Activated T-cell treated with anti-CD3 and anti-CD28 coated beads, Interleukin-2, amount 50 U/mL, for 48 hours (primary cell): ENCODE results near the gene SNAI1.

Source experiments
- DNase-seq, 2 experiments: peaks; one replicate each; pipeline ENCODE4 v3.0.0-alpha.2; 2020

Gene SNAI1

DNA sequence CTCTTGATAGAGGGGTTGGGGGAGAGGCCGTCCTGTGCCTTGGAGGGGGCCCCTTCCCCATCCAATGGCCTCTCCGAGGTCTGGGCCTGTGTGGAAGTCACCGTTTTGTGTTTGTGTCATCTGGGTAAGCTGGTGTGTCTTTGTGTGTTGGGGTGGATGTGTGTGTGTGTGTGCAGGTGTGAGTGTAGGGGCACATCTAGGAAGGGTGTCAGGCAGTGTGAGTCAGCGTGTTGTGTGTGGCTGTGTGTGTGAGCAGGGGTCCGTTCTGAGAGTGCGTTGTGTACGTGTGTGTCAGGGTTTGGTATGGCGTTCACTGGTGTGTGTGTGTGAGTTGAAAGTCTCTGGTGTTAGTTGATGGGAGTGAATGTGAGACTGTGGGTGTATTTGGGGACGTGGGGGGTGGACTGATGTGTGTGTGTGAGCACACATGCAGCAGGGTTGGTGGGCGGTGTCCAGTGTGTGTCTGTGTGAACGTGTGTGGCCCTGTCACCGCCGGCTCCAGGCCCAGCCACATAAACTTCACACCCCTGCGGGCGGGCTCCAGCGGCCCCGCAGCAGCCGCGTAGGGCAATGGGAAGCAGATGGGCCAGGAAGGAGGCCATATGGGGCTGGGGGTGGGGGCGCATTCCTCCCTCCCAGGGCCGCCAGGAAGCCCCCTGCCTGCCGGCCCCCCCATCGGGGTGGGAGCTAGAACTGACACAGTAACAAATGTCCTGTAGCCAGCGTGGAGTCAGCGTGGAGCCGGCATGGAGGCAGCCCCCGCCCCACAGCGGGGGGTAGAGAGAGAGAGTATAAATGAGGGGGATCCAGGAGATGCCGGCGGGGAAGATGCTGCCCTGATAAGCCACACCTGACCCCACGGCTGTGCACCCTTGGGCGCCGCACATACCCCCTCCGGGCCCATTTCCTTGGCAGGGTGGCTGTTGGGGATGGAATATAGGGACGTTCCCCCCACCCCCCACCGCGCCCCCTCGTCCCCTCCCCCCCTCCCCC, 32.1 kb downstream of the SNAI1 start:
- no peak for DNase-seq

DNA sequence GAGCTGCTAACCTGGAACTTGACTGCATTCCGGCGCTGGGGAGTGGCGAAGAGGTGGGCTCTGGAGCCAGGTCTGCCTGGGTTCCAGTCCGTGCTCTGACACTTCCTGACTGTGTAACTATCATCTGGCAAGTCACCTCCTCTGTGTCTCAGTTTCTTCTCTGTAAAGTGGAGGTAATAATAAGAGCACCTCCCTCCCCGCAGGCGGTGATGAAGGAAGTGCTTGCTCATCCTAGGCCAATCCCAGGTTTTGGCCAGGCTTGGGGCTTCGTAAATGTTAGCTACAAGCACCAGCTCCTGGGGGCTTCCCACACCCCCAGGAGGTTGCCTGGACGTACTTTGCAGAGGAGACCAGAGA, 32.8 kb downstream of the SNAI1 start:
- no peak for DNase-seq

DNA sequence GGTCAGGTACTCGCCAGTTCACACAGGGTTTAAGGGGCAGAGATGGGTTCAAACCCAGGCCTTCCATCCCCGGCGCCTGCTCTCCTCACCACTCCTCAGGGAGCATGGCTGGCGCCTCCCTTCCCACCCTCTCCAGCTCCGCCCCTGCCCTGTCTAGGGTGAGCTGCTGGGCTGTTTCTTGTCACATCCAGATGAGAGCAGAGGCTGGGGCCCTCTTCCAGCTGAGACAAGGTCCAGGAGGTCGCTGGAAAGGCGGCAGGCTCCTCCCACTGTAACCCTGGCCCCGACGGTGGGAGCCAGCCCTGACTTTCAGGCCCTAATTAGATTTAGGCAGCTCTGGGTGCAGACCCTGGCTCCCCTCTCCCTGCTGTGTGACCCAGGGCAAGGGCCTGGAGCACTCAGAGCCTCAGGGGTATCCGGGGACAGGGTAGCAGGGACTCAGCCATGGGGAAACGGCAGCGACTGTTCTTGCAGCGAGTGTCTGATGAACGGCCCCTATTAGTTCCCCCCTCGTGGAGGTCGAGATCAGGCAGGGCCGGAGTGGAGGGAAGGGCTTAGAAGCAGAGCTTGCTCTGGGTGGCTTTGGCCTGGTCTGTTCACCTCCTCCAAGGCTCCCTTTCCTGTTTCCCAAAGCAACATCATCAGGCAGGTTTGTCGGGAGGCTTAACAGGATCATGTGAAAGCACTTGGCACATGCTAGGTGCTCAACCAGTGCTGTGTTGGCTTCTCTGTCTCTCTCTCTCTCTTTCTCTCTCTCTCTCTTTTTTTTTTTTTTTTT, 33.4 kb downstream of the SNAI1 start:
- no peak for DNase-seq

DNA sequence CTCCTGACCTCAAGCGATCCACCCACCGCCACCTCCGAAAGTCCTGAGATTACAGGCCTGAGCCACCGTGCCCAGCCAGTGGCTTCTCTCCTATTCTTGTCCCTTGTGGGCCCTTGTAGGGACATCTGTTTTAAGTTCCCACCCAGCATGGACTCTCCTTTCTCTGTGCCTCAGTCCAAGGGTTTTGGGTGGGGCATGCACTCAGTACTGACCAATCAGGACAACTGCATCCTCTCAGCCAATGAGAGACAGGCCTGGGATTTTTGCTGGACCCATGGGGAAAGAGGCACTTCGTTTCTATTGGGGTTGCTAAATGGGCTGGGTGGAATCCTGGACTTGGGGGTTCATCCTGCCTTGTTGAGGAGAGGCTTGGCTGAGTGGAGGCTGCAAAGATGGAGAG, 34.4 kb downstream of the SNAI1 start:
- DNase-seq, result no peak

DNA sequence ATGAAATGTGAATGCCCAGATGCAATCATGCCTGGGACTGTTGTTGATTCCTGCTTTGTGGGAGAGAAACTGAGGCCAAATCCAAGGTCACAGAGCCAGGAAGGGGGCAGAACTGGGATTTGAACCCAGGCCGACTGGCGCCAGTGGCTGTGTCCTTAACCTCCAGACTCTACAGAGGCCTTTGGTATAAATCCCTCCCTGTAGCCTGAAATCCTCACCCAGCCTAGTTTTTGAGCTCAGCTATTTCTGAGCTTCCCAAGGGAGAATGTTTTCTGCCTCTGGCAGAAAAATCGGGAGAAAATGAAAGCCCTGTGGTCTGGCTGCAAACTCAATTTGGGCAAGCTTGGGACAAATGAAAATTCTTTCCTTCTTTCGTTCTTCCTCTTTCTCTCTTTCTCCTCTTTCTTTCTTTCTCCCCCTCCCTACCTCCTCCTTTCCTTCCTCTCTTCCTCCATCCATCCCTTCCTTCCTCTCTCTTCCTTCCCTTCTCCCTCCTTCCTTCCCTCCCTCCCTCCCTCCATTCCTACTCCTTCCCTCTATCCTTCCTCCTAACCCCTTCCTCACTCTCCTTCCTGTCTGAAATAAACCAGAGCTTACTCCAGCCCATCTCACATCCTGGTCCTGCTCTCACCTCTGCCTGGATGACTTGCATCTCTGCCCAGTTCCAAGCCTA, 34.9 kb downstream of the SNAI1 start:
- no peak for DNase-seq

DNA sequence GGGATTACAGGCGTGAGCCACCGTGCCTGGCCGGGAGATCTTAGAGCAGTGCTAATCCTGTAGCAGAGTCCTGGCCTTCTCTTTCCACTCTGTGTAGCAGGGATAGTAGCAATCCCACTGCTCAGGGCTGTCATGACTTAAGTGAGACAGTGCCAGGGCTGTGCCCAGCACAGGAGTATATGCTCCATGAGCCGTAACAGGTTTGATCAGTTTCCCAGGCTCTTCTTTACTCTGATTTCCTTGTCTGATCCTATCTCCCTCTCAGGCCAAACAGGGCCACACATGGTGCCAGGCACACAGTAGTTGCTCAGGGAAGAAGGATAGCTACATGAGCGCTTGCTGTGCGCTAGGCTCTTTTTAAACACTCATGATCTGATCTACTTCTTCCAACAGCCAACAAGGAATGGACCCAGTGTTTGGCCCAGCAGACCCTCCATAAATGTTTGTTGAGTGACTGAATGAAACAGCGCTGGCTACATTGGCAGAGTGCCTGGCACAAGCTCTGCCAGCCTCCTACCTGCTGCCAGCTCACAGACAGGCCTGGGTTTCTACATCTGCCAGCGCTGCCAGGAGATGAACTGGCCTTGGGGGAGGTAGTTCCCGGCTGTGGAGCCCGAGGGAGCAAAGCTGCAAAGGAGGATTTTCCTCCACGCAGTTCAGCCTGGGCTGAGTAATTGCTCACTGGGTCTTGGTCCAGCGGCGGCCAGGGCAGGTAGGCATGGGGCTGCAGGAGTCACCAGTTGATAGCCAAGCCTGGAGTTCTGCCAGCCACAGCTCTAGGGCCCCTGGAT, 36.9 kb downstream of the SNAI1 start:
- DNase-seq, result no peak

DNA sequence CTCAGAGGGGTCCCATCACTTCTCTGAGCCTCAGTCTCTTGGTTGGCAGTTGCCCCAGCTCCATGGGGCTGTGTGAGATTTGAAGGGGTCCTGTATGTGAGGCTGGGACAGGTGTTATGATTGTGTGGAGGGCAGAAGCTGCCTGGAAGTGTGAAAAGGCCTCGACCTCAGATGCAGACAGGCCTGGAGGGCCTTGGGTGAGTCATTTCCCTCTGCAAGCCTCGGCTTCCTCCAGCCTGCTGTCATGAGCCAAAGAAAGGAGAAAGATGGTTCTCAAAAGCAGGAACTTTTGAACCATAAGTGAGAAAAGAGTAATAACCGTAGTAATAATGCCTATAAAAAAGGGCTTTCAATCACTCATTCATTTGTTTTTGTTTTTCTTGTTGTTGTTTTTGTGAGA, 37.5 kb downstream of the SNAI1 start:
- DNase-seq, result no peak

DNA sequence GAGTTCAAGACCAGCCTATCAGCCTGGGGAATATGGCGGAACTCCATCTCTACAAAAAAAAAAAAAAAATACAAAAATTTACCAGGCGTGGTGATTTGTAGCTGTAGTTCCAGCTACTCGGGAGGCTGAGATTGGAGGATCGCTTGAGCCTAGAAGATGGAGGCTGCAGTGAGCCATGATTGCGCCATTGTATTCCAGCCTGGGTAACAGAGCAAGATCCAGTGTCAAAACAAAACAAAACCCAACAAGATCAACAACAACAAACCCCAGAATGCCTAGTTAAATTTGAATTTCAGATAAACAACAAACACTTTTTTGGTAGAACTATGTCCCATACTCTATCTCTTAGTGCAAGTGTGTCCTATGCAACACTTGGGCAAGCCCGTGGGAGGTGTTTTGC, 39.9 kb downstream of the SNAI1 start:
- DNase-seq, result no peak

DNA sequence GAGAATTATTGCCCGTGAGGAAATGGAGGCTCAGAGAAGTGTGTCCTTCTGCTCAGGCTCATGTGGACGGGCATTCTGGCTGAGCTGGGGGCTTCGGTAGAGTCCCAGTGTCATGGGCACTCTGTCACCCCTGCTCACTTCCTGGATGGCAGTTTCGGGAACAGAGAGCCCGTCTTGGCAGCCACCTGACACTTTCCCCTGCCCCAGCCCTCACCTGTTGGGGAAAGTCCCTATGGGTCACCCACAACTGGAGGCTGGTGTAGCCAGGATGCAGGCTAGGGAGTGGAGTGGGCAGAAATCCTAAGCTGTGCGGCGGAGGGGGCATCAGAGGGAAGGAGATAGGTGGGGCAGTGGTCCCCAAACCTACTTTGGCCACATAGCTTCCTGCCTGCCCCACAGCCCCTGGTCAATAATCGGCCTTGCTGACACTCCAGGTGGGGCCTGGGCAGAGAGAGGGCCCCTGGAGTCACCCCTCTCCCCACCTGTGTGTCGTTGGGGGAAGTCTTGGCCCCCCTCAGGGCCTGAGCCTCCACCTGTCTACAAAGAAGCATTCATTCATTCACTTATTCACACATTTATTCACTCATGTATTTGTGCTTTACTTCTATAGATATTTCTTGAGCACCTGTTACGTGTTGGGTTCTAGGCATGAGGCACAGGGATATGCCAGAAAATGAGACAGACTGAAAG, 40.5 kb downstream of the SNAI1 start:
- DNase-seq, result no peak

DNA sequence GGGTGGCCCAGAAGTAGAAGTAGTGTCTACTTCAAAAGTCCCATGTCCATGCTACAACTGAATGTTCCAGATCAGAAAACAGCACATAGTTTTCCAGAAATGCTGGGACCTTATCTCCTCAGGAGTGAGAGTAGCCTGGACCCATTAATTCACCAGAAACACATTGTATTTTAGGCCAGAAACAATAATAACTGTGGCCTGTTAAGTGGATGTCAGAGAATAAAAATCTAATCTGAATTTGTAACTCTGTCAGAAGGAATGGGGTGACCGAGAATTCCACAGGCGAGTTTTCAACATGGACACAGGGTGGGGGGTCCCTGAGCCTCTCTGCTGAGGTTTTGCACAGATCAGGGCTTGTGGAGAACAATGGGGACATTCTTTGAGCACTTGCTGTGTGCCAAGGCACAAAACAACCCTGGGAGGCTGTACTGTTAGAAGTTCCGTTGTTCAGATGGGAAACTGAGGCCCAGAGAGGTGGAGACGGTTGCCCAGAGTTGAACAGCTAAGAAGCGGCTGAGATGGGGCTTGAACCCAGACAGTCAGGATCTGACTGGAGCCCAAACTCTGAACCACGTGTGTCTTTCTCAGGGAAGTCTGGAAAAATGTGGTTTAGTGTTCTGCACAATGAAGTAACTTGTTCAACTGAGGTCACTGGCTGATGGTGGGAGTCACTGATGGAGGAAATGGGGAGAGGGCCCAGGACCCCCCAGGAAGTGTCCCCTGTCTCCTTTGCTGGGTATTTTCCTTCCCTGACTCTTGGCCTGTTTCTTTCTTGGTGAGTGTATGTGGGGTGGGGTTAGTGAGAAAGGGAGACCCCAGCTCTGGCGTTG, 44.2 kb downstream of the SNAI1 start:
- no peak for DNase-seq

DNA sequence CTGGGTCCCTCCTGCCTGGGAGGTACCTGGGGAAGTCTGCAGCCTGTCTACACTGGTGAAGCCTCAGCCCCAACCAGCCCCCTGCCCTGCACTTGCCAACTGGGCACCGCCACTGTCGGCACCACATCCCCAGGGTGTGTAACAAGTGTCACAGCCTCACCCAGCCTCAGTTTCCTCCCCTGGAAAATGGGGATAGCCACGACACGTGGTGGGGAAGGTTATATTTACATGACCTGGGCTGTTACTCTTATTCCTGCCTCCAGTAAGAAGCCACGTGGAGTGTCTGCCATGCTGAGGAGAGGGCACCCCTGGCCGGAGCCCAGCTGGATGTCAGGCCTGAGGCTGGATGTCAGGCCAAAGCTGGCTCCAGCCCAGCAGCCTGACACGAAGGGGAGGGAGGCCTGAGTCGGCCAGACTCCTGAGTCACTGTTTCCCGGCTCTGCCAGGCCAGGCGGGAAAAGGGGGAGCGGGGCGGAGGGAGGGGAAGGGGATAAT, 44.9 kb downstream of the SNAI1 start:
- no peak for DNase-seq

DNA sequence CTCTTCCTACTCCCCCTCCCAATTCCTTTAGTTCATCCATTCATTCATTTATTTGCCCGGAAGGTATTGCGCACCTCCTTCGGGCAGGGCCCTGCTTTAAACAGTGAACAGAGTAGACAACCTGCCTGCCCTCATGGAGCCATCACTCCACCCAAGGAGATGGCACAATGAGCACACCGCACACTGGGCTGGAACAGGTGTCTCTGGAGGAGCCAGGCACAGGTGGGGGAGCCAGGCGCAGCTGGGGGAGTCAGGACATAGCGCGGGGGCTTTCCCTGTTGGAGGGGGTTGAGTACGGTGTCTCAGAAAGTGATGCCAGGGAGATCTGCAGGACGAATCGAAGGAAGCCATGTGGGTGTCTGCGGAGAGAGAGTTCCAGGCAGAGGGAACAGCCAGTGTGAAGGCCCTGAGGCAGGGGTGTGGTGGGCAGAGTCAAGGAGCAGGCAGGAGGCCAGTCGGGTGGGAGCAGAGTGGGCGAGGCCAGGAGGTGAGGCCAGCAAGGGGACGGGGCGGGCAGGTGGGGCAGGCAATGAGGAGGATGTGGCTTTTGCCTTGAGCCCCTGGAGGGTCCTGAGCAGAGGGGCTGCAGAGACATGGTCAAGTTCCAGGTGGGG, 46.4 kb downstream of the SNAI1 start:
- no peak for DNase-seq

DNA sequence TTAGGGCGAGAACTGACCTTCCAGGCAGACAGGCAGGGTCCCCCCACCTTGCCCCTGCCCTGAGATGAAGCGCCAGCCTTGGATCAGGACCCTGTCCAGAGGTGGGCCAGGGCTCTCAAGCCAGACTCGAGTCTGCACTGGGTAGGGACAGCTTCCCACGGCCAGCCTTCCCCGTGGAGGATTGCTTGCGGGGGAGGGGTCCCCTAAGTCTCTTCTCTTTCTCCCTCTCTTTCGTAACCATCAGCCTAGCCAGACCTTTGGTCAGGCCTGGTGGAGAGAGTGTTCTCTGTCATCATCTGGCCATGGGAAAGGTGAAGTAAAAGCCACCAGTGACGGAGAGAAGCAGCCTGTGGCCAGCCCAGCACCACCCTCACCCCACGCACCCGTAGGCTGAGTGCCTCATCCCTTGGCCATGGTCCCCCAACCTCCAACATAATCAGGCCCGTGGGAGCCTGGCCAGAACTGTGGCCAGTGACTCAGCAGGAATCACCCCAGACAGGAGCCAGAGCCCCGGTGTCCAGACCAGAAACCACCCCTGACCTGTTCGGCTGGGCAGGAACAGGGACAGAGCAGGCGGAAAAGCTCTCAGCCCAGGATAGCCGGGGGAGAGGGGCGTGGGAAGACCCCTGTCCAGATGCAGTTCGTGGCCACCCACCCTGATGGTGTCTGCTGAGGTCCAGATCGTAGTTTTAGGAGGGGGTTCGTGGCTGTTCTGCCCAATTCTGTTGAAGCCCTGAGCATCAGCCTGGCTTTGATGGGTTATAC, 47.1 kb downstream of the SNAI1 start:
- DNase-seq, result no peak

DNA sequence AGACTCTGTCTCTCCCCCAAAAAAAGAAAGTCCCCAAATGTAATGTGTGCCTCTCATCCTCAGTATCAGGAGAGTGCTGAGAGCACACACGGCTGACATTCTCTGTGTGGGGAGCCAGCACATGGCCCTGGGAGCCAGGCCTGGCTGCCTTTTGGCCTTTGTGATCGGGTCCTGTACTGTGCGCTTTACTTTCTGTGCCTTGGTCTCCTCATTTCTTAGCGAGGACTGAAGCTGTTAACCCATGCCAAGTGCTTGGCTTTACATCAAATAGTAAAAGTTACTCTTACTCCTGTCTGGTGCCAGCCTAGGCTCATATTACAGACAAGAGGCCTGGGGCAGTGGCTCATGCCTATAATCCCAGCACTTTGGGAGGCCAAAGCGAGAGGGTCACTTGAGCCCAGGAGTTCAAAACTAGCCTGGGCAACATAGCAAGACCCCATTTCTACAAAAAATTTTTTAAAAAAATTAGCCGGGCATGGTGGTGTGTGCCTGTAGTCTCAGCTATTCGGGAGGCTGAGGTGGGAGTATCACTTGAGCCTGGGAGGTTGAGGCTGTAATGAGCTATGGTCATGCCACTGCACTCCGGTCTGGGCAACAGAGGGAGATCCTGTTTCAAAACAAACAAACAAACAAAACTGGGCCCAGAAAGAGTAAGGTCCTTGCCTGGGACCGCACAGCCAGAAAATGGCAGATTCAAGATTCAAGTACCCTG, 50.3 kb downstream of the SNAI1 start:
- no peak for DNase-seq

DNA sequence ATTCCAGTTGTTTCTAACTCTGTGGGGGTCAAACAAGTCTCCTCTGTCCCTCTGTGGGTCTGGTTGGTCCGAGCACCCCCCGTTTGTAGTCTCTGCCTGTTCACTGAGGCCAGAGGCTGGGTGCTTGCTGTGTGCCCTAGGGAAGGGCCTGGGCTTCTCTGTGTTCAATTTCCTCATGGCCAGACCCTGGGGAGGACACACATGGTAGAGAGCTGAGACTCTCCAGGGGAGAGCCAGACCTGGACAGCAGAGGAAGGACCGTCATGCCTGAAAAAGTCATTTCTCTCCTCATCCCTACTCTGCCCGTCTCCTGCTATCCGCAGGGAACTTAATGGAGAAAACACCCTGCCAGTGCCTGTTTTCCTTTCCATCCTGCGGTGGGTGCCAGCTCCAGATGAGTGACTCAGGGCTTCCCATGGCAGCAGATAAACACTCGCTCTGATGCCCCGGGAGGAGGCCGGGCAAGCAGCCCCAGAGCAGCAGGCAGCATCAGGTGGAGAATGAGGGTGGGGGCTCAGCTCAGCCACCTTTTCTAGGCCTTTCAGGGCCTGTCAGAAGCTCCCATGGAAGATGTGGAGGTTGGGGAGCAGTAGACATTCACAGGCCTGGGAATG, 51.9 kb downstream of the SNAI1 start:
- DNase-seq, result no peak

DNA sequence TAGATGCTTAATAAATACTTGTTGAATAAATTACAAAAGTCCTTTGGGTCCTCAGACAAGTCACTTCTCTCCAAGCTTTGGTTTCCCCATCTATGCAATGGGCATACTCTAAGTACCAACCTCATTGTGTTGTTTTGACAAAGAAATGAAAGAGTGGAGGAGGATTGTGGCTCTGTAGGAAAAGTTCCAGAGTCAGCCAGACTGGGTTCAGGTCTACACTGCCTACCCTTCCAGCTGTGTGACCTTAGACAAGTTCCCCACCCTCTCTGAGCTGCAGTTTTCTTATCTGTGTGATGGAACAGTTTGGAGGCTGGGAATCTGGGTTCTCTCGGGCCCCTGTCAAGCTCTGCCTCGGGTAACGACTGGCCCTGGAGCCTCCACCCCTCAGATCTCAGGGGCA, 53.9 kb downstream of the SNAI1 start:
- DNase-seq, result no peak

DNA sequence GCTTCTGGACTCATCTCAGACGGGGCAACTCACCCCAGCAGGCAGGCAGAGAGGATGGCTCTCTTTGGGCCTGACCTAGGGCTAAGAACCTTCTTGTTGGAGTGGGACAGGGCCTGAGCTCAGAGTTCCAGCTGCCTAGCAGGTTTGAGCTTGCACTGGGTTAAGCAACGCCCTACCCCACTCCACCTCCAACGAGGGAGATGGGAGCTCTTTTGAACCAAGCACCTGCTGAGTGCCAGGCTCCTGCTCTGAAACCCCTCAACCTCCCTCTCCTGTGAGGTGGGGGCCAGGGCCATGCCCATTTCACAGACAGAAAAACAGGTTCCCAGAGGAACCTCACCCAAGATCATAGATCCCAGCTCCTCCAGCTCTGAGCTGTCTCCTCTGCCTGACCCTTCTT, 54.3 kb downstream of the SNAI1 start:
- DNase-seq, result no peak

DNA sequence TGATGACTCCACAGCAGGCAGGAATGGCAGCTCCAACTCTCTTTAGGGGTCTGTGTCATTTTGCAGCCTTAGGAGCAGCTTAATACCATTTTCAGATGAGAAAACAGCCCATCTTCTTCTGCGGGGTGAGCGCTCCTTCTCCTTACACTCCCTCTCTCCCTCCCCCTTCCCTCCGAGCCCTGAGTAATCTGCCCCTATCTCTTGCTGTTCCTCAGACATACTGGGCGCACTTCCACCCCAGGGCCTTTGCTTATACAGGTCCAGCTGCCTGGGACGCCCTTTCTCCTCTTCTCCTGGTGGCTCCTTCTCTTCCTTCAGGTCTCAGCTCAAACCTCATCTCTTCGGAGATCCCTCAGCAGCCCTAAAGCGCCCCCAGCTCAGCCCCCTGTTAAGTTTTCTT, 54.8 kb downstream of the SNAI1 start:
- no peak for DNase-seq

DNA sequence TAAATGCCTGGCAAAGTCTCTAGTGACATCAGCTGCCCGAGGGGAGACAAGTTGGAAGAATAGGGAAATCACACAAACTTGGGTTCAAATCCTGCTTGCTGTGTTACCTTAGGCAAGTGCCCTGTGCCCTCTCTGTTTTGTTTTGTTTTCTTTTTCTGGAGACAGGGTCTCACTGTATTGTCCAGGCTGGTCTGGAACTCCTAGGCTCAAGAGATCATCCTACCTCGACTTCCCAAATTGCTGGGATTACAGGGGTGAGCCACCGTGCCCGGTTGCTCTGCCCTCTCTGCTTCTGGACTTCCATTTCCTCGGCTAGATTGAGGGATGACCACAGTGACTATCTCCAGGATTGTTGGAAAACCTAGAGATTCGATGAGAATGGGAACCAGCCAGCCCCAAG, 55.4 kb downstream of the SNAI1 start:
- DNase-seq, result no peak
